Chondrocyte (in vitro differentiated cells): ENCODE data around the gene CTNNBL1. TPM values are rescaled to one million over a fixed set of nuclear protein-coding genes. Genes with fewer than 3 reads are reported as not detected.
"Not testable (repeated sequence)": the region's sequence is repeated elsewhere in the genome, so short reads cannot be mapped to it uniquely, and the experiment has no call there.

ENCODE experiments used
- DNase-seq: peaks from one replicate; pipeline ENCODE4 v3.0.0; 2021; ENCODE audit warnings: mixed read lengths, low spot score
- H3K27ac Mint-ChIP-seq: one replicate; pipeline ENCODE4 v1.8.0; 2021; ENCODE audit warnings: mild to moderate bottlenecking, moderate library complexity, mixed read lengths; ENCODE audit not compliant: unreplicated experiment
- H3K27me3 Mint-ChIP-seq: 2 replicates; pipeline ENCODE4 v1.8.0; 2021; ENCODE audit warnings: low read depth, mixed read lengths
- H3K36me3 Mint-ChIP-seq: 2 replicates; pipeline ENCODE4 v1.8.0; 2021; ENCODE audit warnings: low read depth, mixed read lengths
- H3K4me1 Mint-ChIP-seq: 2 replicates; pipeline ENCODE4 v1.8.0; 2021; ENCODE audit warnings: low read depth, mild to moderate bottlenecking, mixed read lengths
- H3K4me3 Mint-ChIP-seq: one replicate; pipeline ENCODE4 v1.8.0; 2021; ENCODE audit warnings: mild to moderate bottlenecking, moderate library complexity, mixed read lengths; ENCODE audit not compliant: unreplicated experiment
- H3K9me3 Mint-ChIP-seq: 2 replicates; pipeline ENCODE4 v1.8.0; 2021; ENCODE audit warnings: low read depth, mixed read lengths
- total RNA-seq: library from RNA; stranded (reverse); gene quantifications from 3 replicates; pipeline ENCODE4 v1.2.1, GENCODE V29; 2021
- TF ChIP-seq, protein P1 (sequence below): fragments of 200-600 bp; sonication (generic); IDR thresholded peaks from 2 replicates; pipeline ENCODE4 v1.5.0; 2021; ENCODE audit warnings: antibody characterized with exemption, mild to moderate bottlenecking, moderate library complexity

CTNNBL1 gene
- total RNA-seq, 1 donor from 2014 or later, result 36.0 TPM

DNA sequence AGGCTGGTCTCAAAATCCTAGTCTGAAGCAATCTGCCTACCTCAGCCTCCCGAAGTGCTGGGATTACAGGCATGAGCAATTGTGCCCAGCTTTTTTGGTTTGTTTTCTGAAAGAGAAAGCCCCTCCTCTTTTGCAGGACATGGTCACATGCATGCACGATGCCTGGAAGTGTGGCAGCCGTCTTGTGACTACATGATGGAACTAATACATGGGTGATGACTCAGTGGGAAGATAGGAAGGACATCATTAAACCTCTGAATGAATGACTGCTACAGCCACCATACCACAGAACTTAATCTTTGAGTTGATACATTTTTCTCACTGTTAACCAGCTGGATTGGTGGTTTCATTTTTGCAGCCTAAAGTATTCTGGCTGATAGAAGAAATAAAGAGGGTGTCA, 13.4 kb upstream of the CTNNBL1 start:
- TF ChIP-seq, protein P1, sequence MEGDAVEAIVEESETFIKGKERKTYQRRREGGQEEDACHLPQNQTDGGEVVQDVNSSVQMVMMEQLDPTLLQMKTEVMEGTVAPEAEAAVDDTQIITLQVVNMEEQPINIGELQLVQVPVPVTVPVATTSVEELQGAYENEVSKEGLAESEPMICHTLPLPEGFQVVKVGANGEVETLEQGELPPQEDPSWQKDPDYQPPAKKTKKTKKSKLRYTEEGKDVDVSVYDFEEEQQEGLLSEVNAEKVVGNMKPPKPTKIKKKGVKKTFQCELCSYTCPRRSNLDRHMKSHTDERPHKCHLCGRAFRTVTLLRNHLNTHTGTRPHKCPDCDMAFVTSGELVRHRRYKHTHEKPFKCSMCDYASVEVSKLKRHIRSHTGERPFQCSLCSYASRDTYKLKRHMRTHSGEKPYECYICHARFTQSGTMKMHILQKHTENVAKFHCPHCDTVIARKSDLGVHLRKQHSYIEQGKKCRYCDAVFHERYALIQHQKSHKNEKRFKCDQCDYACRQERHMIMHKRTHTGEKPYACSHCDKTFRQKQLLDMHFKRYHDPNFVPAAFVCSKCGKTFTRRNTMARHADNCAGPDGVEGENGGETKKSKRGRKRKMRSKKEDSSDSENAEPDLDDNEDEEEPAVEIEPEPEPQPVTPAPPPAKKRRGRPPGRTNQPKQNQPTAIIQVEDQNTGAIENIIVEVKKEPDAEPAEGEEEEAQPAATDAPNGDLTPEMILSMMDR, result no peak
- Mint-ChIP-seq H3K9me3 (no peaks in the 10 kb centered on the region), H3K27ac (no peak overlapping the region), H3K4me3 (no peak overlapping the region), H3K4me1 (no peaks in the 10 kb centered on the region), H3K27me3 (peaks cover 54% of the 10 kb centered on the region), H3K36me3 (no peaks in the 10 kb centered on the region)
- DNase-seq, result no peak

DNA sequence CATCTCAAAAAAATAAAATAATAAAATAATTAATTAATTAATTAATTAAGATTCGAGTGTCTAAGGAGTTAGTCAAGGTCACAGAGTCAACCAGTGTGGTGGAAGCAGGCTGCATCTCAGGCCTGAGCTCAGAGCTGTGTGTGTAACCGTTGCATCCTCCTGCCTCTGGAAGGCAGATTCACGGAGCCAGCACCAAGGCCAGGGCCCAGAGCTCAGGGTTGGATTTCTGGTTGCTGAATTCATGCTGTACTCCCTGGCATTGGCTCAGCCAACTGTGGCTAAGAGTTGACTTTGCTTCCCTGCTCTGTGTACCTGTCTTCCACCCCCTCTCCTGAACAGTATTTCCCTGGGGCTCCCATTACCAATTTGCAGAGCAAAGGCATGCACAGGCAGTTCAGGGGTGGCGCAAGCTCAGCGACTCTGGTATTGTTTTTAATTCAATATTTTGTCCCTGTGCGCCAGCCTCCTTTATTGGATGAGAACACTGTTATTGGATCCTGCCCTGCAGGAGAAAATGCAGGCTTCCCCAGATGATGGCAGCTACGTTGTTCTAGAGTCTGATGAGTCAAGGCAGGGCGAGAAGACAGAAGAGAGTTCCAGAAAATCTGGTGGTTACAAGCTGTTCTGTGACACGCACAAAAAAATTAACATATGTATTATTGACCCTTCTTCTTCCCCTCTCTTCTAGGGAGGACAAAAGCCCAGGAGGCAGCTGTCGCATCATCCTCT, 12.3 kb upstream of the CTNNBL1 start:
- H3K4me1 Mint-ChIP-seq, result no peaks in the 10 kb centered on the region
- H3K4me3 Mint-ChIP-seq, result no peak overlapping the region
- H3K36me3 Mint-ChIP-seq, result no peaks in the 10 kb centered on the region
- no peak overlapping the region for H3K27ac Mint-ChIP-seq
- peaks cover 1% of the 10 kb centered on the region for H3K9me3 Mint-ChIP-seq
- no peak for DNase-seq
- peaks cover 47% of the 10 kb centered on the region for H3K27me3 Mint-ChIP-seq
- TF ChIP-seq, protein P1, result no peak

DNA sequence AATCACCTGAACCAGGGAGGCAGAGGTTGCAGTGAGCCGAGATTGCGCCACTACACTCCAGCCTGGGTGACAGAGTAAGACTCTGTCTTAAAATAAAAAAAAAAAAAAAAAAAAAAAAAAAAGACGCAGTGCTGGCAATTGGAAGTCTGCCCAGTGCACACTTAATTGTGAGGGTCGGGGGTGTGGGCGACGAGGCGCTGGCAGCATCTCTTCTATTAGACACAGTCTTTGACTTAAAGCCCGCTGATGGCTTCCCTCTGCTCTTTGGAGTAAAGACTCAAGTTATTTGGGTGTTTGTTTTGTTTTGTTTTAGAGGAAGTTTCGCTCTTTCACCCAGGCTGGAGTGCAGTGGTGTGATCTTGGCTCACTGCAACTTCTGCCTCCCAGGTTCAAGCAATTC, 10.7 kb upstream of the CTNNBL1 start:
- not testable (repeated sequence) for DNase-seq, H3K9me3 Mint-ChIP-seq, H3K27ac Mint-ChIP-seq, H3K36me3 Mint-ChIP-seq, H3K4me3 Mint-ChIP-seq, H3K4me1 Mint-ChIP-seq
- H3K27me3 Mint-ChIP-seq, result peaks cover 39% of the 10 kb centered on the region

DNA sequence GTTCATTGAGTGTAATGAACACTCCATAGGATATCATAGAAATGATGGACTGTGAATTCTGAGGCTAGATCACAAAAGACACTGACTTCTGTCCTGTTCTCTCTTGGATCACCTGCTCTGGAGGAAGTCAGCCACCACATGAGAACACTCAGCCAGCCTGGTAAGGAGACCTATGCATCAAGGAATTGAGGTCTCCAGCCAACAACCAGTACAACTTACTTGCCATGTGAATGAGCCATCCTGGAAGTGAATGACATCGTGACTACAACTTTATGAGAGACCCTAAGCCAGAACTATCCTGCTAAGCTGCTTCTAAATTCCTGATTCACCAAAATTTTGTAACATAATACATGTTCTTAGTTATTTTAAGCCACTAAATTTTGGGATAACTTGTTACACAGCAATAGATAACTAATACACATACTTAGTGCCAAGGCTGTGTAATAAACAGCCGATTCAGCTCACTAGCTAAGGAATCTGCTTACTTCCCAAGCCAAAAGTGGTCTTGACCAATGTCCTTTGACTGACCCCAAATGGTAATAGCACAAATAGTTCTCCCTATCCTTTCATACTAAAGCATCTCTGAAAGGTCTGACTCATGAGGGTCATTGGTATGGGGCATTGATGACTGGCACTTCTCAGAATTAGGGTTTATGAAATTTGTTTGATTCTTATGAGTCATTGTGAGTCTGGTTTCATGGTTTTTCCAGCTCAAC, 6.9 kb upstream of the CTNNBL1 start:
- no peaks in the 10 kb centered on the region for H3K4me1 Mint-ChIP-seq
- peaks cover 38% of the 10 kb centered on the region for H3K27me3 Mint-ChIP-seq
- TF ChIP-seq, protein P1, result no peak
- DNase-seq, result no peak
- no peak overlapping the region for H3K27ac Mint-ChIP-seq
- H3K9me3 Mint-ChIP-seq, result peaks cover 4% of the 10 kb centered on the region
- H3K4me3 Mint-ChIP-seq, result no peak overlapping the region
- H3K36me3 Mint-ChIP-seq, result no peaks in the 10 kb centered on the region

DNA sequence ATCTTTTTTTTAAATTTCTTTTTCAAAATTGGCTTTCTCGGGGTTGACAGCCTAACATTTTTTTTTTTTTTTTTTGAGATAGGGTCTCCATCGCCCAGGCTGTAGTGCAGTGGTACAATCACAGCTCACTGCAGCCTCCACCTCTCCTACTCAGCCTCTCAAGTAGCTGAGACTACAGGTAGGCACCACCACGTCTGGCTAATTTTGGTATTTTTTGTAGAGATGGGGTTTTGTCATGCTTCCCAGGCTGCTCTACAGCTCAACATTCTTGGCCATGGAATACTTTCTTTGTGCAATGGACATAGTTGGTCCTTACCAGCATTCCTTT, 6.4 kb upstream of the CTNNBL1 start:
- Mint-ChIP-seq H3K9me3 (peaks cover 4% of the 10 kb centered on the region), H3K4me3 (no peak overlapping the region), H3K27me3 (peaks cover 33% of the 10 kb centered on the region), H3K27ac (no peak overlapping the region), H3K36me3 (no peaks in the 10 kb centered on the region), H3K4me1 (no peaks in the 10 kb centered on the region)
- TF ChIP-seq, protein P1, result no peak
- DNase-seq, result no peak
